Esophagus muscularis mucosa (tissue), 4 donors: ENCODE data around the gene ELOF1.

Experiments
- CTCF ChIP-seq, 3 experiments: fragments of 200-600 bp in 2 of 3; fragments of 450-650 bp in 1 of 3; sonication (generic) in 2 of 3; IDR thresholded peaks; one replicate each; pipeline ENCODE4 v1.5.1; 2017 to 2019; ENCODE audit warnings: antibody characterized with exemption in 3 of 3, mild to moderate bottlenecking in 2 of 3, moderate library complexity in 1 of 3
- EP300 ChIP-seq: sonication (generic); formaldehyde crosslinking; IDR thresholded peaks from one replicate; pipeline ENCODE4 v1.6.1; 2017; ENCODE audit warnings: antibody characterized with exemption
- POLR2A ChIP-seq: fragments of 450-650 bp; IDR thresholded peaks from one replicate; pipeline ENCODE4 v1.6.1; 2017; ENCODE audit warnings: antibody characterized with exemption, moderate library complexity, mild to moderate bottlenecking, low read depth

- TF ChIP-seq CTCF (IDR thresholded peaks at IDR 0.05) (peak; percentile 18 to 50 (median 48)), POLR2A (peak; percentile 76), EP300 (no peak)
Measured at GRCh38 chr19:11597202-11598102, 38.4 kb upstream of the ELOF1 start, which contains the start of gene ZNF627.
